Measurements from ENCODE around the gene UFC1. TPM values are rescaled to one million over a fixed set of nuclear protein-coding genes. Genes with fewer than 3 reads are reported as not detected.
A peak's percentile ranks its signal among the peaks of the same experiment; 100 is the strongest.

Gene UFC1
- polyA plus RNA-seq, 4 donors, result 137 to 193 (median 167) TPM

DNA sequence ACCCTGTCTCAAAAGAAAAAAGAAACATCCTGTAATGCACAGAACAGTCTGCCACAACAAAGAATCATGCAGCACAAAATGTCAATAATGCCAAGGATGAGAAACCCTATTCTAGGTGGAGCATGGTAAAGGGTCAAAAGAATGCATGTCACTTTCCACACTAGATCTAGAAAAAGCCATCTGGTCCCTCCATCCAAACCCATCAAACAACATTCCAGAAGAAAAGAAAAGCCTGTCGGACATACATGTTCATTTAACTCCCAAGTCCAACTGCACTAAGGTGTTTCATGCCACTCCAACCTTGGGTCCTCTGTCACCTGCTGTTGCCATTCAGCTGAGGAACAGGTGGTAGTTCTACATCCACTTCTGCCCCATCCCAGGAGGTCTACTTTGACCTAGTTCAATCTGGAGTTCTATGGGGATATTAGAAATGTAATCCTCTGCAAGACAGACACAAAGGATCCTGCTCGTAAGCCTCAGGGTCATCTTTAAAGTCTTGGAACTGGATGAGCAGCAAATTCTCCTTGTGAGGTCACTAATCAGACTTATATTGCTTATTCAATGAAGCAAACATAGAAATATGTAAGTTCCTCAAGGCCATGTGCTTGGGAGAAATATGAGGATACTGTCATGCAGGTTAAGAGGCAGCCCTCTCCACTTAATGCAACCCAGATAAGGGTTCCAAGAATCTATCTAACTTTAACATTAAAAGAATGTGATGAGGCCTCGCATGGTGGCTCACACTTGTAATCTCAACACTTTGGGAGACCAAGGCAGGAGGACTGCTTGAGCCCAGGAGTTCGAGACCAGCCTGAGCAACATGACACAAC, 25.0 kb upstream of the UFC1 start:
- Histone ChIP-seq H3K9me3 (ENCODE audit: control insufficient read depth in 2 of 2, insufficient read depth in 1 of 2, low read depth in 1 of 2, low read length in 1 of 2) (no peaks in the 10 kb centered on the region), H3K4me1 (ENCODE audit: control insufficient read depth in 3 of 3, insufficient read depth in 2 of 3, low read depth in 1 of 3, low read length in 2 of 3) (peaks cover 0 to 8% (median 6%) of the 10 kb centered on the region in 3 donors), H3K27ac (ENCODE audit: low read depth in 1 of 3, low read length in 2 of 3) (no peak overlapping the region), H3K4me3 (ENCODE audit: low read depth in 1 of 3, low read length in 3 of 3) (no peak overlapping the region), H3K36me3 (ENCODE audit: control insufficient read depth in 3 of 3, insufficient read depth in 2 of 3, low read depth in 1 of 3, low read length in 3 of 3) (peaks cover 6 to 25% (median 8%) of the 10 kb centered on the region in 3 donors), H3K27me3 (ENCODE audit: control insufficient read depth in 3 of 3, insufficient read depth in 3 of 3, low read length in 3 of 3) (no peaks in the 10 kb centered on the region)
- WGBS, 3 donors, result 91 to 94% (median 94%) methylated on average over 4 of the region's 4 CpGs
- no peak for FAIRE-seq
- DNase-seq, result no peak

DNA sequence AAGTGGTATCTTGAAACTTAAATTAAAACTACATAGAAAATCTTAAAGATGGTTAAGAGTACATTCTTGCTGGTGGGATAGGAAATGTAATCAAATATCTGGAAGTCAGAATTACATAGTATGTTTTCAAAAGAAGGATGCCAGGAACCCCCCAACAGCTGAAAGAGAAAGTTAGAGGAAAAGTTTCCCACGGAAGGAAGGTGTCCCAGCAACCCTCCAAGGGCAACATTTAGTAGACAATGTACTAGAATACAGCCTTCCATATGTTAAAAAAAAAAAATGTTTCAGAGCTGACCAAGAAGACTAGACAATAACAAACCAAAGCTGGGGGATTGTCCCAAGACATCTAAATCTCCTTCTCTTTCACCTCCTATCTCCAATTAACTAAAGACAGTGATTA, 23.5 kb upstream of the UFC1 start:
- H3K9me3 ChIP-seq (ENCODE audit: control insufficient read depth in 2 of 2, insufficient read depth in 1 of 2, low read depth in 1 of 2, low read length in 1 of 2), result no peaks in the 10 kb centered on the region
- peaks cover 0 to 9% (median 6%) of the 10 kb centered on the region in 3 donors for H3K4me1 ChIP-seq (ENCODE audit: control insufficient read depth in 3 of 3, insufficient read depth in 2 of 3, low read depth in 1 of 3, low read length in 2 of 3)
- 42 to 63% (median 56%) methylated on average over 1 of the region's 1 CpG for WGBS, 3 donors
- H3K27ac ChIP-seq (ENCODE audit: low read depth in 1 of 3, low read length in 2 of 3), result no peak overlapping the region
- DNase-seq (no peak), FAIRE-seq (no peak)
- no peak overlapping the region for H3K4me3 ChIP-seq (ENCODE audit: low read depth in 1 of 3, low read length in 3 of 3)
- no peaks in the 10 kb centered on the region for H3K27me3 ChIP-seq (ENCODE audit: control insufficient read depth in 3 of 3, insufficient read depth in 3 of 3, low read length in 3 of 3)
- H3K36me3 ChIP-seq (ENCODE audit: control insufficient read depth in 3 of 3, insufficient read depth in 2 of 3, low read depth in 1 of 3, low read length in 3 of 3), result peaks cover 0 to 20% (median 4%) of the 10 kb centered on the region in 3 donors

DNA sequence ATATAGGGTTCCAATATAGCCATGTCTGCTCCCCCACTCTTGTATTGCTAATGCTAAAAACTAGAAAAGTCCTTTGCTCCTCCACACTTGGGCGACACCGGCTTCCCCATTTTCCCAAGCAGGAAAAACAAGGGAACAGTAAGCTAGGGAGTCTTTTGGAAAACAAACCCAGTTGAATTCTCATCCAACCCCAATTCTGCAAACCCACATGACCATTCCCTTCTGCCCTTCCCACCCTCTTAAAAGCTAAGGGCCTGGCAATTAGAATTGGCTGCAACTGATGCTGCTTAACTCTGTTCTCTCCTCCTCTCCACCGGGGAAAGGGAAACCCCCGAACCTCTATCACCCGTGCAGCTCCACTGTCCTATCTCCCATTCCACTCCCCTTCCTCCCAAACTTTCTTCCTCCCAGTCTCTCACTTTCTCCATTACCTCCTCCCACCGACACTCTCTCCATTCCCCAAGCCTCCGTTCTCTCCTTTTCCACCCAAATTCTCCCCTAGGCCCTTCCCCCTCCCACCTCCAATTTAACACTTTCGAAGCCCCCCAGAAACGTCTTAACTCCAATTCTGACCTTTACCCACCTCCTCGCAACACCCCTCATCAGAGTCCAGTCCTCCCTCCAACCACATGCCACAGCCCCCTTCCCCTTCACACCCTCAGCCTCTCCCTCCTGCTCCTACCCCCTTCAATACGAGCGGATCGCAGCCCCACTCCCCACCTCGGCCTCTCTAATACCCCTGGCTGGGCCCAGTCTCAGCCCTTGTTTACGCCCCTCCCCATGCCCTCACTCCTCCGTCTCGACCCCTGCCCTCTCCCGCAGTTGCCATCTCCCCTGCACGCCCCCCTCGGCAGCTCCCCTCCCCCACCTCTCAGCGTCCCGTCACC, 22.0 kb upstream of the UFC1 start:
- Histone ChIP-seq H3K4me1 (ENCODE audit: control insufficient read depth in 3 of 3, insufficient read depth in 2 of 3, low read depth in 1 of 3, low read length in 2 of 3) (peaks cover 0 to 9% (median 6%) of the 10 kb centered on the region in 3 donors), H3K36me3 (ENCODE audit: control insufficient read depth in 3 of 3, insufficient read depth in 2 of 3, low read depth in 1 of 3, low read length in 3 of 3) (peaks cover 0 to 16% (median 4%) of the 10 kb centered on the region in 3 donors), H3K9me3 (ENCODE audit: control insufficient read depth in 2 of 2, insufficient read depth in 1 of 2, low read depth in 1 of 2, low read length in 1 of 2) (no peaks in the 10 kb centered on the region), H3K27me3 (ENCODE audit: control insufficient read depth in 3 of 3, insufficient read depth in 3 of 3, low read length in 3 of 3) (no peaks in the 10 kb centered on the region), H3K4me3 (ENCODE audit: low read depth in 1 of 3, low read length in 3 of 3) (peak overlapping the region; percentile 56 to 71 (median 71)), H3K27ac (ENCODE audit: low read depth in 1 of 3, low read length in 2 of 3) (peak overlapping the region; percentile 84 to 88 (median 87))
- DNase-seq (peak; percentile 22 to 41), FAIRE-seq (no peak)
- 4 to 6% (median 5%) methylated on average over 21 to 22 of the region's 22 CpGs for WGBS, 3 donors

DNA sequence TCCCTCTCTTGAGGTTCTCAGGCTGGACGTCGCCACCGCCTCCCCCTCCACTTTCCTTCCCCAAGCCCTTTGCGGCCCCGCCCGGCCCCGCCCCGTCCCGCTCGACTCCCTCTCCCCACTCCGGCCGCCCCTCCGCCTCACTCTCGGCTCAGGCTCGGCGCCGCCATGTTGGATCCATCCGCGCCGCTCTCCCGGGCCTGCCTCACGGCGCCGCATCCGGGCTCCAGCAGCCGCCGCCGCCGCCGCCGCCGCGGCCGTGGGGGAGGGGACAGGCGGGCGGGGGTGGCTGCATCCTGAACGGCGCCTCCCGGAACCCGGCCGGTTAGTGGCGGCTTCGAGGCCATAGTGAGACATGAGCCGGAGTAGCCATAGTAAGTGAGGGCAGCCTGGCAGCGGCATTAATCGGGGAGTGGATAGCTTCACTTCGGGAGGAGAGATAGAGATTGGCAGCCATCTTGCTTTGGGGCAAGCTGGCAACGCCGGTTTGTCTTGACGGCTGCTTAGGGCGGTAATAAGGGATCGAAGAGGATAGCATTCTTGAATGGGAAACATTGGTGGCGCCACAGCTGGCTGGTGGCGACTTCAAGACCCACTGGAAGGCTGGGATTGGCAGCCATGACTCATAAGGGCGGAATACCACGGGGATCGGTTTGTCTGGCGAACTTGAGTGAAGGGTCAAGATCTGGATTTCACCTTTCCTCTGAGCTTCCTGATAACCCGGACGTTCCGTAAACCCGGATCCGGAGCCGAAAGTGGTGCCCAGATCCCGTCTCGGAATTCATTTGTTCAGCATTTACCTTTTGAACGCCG, 21.2 kb upstream of the UFC1 start, which contains the start of gene DEDD:
Gene DEDD (minus strand): TSS at position 258 of the 810 bp plus-strand sequence. CDS start 8,205 bp downstream, outside the sequence.
- Histone ChIP-seq H3K4me1 (ENCODE audit: control insufficient read depth in 3 of 3, insufficient read depth in 2 of 3, low read depth in 1 of 3, low read length in 2 of 3) (peaks cover 0 to 9% (median 6%) of the 10 kb centered on the region in 3 donors), H3K36me3 (ENCODE audit: control insufficient read depth in 3 of 3, insufficient read depth in 2 of 3, low read depth in 1 of 3, low read length in 3 of 3) (peaks cover 0 to 16% (median 4%) of the 10 kb centered on the region in 3 donors), H3K27me3 (ENCODE audit: control insufficient read depth in 3 of 3, insufficient read depth in 3 of 3, low read length in 3 of 3) (no peaks in the 10 kb centered on the region), H3K4me3 (ENCODE audit: low read depth in 1 of 3, low read length in 3 of 3) (peak within 1 kb of the TSS; percentile 56 to 71 (median 71)), H3K27ac (ENCODE audit: low read depth in 1 of 3, low read length in 2 of 3) (peak within 1 kb of the TSS; percentile 84 to 88 (median 87)), H3K9me3 (ENCODE audit: control insufficient read depth in 2 of 2, insufficient read depth in 1 of 2, low read depth in 1 of 2, low read length in 1 of 2) (no peaks in the 10 kb centered on the region)
- FAIRE-seq, result no peak
- peak; percentile 96 to 97 for DNase-seq
- WGBS, 3 donors, result 1% methylated on average over 64 to 68 of the region's 68 CpGs

DNA sequence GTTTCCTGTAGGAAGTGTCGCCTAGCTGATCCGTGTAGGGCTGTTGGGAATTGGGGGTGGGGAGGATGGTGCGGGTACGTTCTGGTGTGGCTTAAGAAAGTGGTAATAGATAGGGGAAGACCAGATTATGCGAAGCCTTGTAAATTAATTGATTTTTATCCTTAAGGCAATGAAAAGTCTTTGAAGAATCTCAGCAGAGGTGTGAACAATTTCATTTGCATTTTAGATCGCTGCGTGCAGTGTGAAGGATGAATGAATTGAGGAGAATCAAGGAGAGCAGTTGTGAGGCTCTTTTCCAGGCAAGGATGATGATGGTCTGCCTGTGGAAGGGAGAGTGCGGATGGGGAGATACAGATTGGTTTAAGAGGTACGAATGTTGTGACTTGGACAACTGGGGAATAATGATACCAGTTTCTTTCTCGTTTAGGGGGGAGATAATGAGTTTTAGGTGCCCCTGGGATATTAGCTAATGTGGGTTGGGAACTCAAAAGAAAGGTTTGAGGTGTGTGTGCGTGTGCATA, 20.5 kb upstream of the UFC1 start:
- WGBS, 3 donors, result 2 to 5% (median 3%) methylated on average over 11 of the region's 11 CpGs
- Histone ChIP-seq H3K4me3 (ENCODE audit: low read depth in 1 of 3, low read length in 3 of 3) (peak overlapping the region; percentile 54 to 71 (median 56)), H3K9me3 (ENCODE audit: control insufficient read depth in 2 of 2, insufficient read depth in 1 of 2, low read depth in 1 of 2, low read length in 1 of 2) (no peaks in the 10 kb centered on the region), H3K27me3 (ENCODE audit: control insufficient read depth in 3 of 3, insufficient read depth in 3 of 3, low read length in 3 of 3) (no peaks in the 10 kb centered on the region), H3K4me1 (ENCODE audit: control insufficient read depth in 3 of 3, insufficient read depth in 2 of 3, low read depth in 1 of 3, low read length in 2 of 3) (peaks cover 0 to 9% (median 6%) of the 10 kb centered on the region in 3 donors), H3K27ac (ENCODE audit: low read depth in 1 of 3, low read length in 2 of 3) (peak overlapping the region; percentile 84 to 88 (median 87)), H3K36me3 (ENCODE audit: control insufficient read depth in 3 of 3, insufficient read depth in 2 of 3, low read depth in 1 of 3, low read length in 3 of 3) (peaks cover 0 to 14% (median 4%) of the 10 kb centered on the region in 3 donors)
- FAIRE-seq (no peak), DNase-seq (no peak)

DNA sequence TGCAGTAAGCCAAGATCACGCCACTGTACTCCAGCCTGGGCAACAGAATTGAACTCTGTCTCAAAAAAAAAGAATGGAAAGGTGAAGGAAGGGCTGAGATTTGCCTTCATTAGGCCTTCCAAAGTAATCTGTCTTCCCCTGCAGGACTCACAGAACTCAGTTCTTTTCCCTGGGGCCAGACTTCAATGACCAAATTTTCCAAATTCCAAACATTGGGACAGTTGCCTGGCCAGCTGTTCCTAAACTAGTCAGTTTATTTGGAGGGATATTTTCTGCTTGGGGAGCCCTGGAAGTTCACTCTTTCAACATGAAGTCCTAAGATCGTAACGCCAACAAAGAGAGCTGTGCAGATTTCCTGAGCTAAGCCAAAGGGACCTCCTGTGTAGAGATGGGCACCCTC, 15.9 kb upstream of the UFC1 start:
- no peak overlapping the region for H3K27ac ChIP-seq (ENCODE audit: low read depth in 1 of 3, low read length in 2 of 3)
- WGBS, 3 donors, result 75 to 91% (median 80%) methylated on average over 3 of the region's 3 CpGs
- FAIRE-seq, result no peak
- peaks cover 0 to 6% (median 0%) of the 10 kb centered on the region in 3 donors for H3K36me3 ChIP-seq (ENCODE audit: control insufficient read depth in 3 of 3, insufficient read depth in 2 of 3, low read depth in 1 of 3, low read length in 3 of 3)
- DNase-seq, result no peak
- no peaks in the 10 kb centered on the region for H3K27me3 ChIP-seq (ENCODE audit: control insufficient read depth in 3 of 3, insufficient read depth in 3 of 3, low read length in 3 of 3)
- peaks cover 0 to 4% (median 0%) of the 10 kb centered on the region in 3 donors for H3K4me1 ChIP-seq (ENCODE audit: control insufficient read depth in 3 of 3, insufficient read depth in 2 of 3, low read depth in 1 of 3, low read length in 2 of 3)
- H3K9me3 ChIP-seq (ENCODE audit: control insufficient read depth in 2 of 2, insufficient read depth in 1 of 2, low read depth in 1 of 2, low read length in 1 of 2), result no peaks in the 10 kb centered on the region
- no peak overlapping the region for H3K4me3 ChIP-seq (ENCODE audit: low read depth in 1 of 3, low read length in 3 of 3)

DNA sequence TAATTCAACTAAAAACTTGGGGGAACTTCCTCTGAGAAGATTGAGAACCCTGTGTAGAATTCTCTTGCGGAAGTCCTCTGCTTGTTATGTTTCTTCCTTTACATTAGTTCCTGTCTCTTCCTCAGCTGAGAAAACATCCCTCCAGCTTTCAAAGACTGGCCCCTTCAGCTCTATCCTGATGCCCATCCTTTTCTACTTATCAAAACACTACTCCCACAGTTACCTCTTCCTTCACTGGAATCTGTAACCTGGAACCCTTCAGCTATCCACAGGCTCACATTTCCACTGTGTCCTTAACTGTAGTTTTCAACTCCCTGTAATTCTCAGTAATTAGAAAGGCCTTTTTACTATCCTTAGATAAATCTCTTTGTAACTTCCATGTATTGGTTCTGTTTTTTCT, 15.3 kb upstream of the UFC1 start:
- WGBS, 3 donors, result 81 to 96% (median 83%) methylated on average over 1 of the region's 1 CpG

More for the DNA sequence above, 15.3 kb upstream of the UFC1 start:
- Histone ChIP-seq H3K27ac (ENCODE audit: low read depth in 1 of 3, low read length in 2 of 3) (no peak overlapping the region), H3K27me3 (ENCODE audit: control insufficient read depth in 3 of 3, insufficient read depth in 3 of 3, low read length in 3 of 3) (no peaks in the 10 kb centered on the region), H3K4me3 (ENCODE audit: low read depth in 1 of 3, low read length in 3 of 3) (no peak overlapping the region), H3K36me3 (ENCODE audit: control insufficient read depth in 3 of 3, insufficient read depth in 2 of 3, low read depth in 1 of 3, low read length in 3 of 3) (peaks cover 0 to 6% (median 0%) of the 10 kb centered on the region in 3 donors), H3K9me3 (ENCODE audit: control insufficient read depth in 2 of 2, insufficient read depth in 1 of 2, low read depth in 1 of 2, low read length in 1 of 2) (no peaks in the 10 kb centered on the region), H3K4me1 (ENCODE audit: control insufficient read depth in 3 of 3, insufficient read depth in 2 of 3, low read depth in 1 of 3, low read length in 2 of 3) (peaks cover 0 to 4% (median 0%) of the 10 kb centered on the region in 3 donors)
- no peak for DNase-seq
- no peak for FAIRE-seq

Data from small intestine (tissue), 7 donors.